Fibroblast of upper back skin (primary cell): ENCODE measurements around the gene HS3ST4.

Source experiments
- DNase-seq: peaks from one replicate; pipeline ENCODE4 v3.0.0-alpha.2; 2013

HS3ST4 gene

GRCh38 chr16:25897702-25898101, 205.9 kb downstream of the HS3ST4 start:
- no peak for DNase-seq

DNA sequence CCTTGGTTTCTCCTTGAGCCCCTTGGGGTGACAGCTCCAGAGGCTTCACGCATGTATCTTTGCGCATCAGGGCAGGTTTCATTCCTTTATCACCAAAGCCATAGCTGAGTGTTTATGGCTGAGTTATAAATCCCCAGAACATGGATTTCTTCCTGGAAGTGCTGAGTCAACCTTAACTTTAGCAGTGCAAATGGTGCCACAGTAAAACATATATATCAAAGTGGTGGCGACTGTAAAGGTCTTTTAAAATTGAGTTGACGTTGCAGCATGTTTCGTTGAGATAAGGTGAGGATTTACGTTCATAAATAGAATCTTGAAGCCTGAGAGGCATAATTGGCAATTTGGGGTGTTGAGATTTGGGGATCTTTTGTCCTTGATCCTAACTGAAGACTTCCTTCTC, 214.1 kb downstream of the HS3ST4 start:
- no peak for DNase-seq

- no peak for DNase-seq
These were observed 219.2 kb downstream of the HS3ST4 start for GRCh38 chr16:25910971-25911370.

DNA sequence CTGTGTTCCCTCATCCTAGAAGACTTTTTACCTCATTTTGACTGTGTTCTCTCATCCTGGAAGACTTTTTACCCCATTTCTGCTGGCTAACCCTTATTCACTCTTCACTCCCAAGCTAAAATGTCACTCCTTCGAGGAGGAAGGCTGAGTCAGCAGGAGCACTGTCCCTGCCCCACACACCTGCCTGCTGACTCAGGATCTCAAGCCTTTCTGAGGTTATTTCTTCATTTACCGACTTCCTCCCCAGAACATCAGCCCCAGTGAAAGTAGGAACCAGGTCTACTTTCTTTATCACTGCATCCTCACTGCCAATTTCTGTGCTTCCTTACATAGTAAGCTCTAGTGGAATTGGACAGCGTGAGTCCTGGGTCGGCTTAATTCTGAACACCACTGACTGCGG, 220.6 kb downstream of the HS3ST4 start:
- no peak for DNase-seq

- no peak for DNase-seq
These were observed 222.7 kb downstream of the HS3ST4 start for GRCh38 chr16:25914357-25914962.

- DNase-seq = no peak
These were observed 224.3 kb downstream of the HS3ST4 start for GRCh38 chr16:25916037-25916436.

DNA sequence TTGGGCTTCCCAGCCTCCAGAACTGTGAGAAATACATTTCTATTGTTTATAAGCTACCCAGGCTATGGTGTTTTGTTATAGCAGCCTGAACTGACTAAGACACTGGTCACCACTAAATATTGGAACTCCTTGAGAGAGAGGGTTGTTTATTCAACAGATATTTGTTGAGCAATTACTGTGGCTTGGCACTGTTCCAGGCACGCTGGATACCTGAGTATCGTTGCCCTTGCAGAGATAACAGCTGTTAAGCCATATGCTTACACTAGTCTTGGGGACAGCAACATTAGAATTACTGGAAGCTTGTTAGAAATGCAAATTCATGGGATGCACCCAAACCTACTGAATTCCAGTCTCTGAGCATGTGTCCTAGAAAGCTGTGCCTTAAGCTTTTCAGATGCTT, 230.7 kb downstream of the HS3ST4 start:
- no peak for DNase-seq

DNA sequence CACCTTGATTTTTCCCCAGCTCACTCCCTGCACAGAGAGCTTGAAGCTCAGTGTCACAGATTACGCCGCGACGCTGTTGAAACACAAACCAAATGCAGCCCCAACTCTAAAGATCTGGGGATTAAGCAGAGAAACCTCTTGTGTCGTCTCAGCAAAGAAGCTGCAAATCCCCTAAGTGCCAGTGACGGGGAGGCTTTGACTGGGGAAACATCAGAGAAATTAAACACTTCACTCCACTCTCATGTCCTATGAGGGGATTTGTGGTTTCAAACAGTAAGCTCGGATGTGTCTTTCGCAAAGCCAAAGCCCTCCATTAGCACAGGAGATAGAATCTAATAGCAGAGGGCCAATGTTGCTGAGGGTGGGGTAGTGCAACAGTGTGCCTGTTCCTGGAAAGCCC, 233.7 kb downstream of the HS3ST4 start:
- no peak for DNase-seq

DNA sequence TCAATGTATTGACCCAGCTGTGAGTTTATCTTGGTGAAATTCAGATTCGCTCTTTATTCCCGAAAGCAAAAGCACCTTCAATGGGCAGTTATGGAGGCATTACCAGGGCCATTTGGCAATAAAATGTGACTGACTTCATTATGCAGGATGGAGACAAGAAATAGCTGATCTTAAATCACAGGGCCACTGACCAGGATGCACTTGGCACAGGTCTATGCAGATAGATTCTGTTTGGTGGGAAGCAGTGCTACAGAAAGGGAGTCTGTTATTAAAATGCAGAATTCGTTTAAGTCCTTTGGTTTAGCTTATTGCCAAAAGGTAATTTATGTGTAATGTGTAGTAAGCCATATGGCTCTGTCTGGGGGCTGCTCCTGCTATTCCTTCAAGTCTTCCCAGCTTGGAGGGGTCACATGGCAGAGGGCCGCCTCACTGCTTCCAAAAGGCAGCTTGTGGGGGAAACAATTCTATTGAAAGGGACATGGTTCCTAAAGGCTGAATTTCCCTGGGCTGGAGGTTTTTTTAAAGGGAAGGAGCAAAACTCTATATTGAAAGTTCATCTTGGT, 239.8 kb downstream of the HS3ST4 start:
- no peak for DNase-seq

DNA sequence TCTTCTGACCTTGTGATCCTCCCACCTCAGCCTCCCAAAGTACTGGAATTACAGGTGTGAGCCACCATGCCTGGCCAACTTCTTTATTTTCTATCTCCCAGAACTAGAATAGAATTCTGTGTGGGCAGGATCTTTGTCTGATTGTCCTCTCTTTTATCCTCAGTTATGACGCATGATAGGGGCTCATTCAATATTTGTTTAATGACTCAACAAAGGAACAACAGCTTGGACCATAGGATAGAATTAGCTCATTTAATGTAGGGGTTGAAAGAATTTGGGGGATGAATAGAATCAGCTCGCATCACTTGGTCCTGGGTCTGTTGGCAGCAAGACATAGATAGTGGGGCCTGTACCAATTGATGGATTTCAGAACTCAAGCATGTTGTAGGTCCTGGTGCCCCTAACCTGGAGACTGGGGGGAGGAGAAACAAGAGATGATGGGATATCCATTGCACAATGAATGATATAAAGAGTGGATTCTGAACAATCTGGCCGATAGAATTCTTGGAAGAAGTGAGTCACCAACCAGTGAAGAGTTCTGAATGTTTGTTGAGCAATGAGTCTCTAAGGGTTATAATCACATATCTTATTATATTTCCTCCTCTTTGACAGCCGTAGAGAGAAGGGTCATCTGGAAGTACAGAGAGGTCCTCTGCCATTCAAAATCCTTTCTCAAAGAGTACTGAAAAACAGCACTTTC, 250.2 kb downstream of the HS3ST4 start:
- DNase-seq = peak; percentile 50

- DNase-seq = no peak
These were observed 259.0 kb downstream of the HS3ST4 start for GRCh38 chr16:25950586-25951281.

DNA sequence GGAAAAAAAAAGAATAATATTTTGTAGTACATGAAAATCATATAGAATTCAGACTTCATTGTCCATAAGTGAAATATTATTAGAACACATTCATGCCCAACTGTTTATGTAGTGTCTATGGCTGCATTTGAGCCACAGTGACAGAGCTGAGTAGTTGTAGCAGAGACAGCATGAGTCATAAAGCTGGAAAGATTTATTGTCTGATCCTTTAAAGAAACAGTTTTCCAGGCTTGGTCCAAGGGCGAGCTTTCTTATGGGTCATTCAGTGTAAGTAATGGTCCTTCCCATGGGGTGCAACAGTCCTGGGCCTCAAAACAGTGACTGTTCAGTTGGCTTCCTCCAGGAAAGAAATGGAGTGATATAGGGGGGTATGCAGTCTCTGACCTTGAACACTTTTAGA, 260.2 kb downstream of the HS3ST4 start:
- no peak for DNase-seq

- no peak for DNase-seq
These were observed 261.2 kb downstream of the HS3ST4 start for GRCh38 chr16:25952983-25953382.

GRCh38 chr16:25957707-25958106, 265.9 kb downstream of the HS3ST4 start:
- no peak for DNase-seq

DNA sequence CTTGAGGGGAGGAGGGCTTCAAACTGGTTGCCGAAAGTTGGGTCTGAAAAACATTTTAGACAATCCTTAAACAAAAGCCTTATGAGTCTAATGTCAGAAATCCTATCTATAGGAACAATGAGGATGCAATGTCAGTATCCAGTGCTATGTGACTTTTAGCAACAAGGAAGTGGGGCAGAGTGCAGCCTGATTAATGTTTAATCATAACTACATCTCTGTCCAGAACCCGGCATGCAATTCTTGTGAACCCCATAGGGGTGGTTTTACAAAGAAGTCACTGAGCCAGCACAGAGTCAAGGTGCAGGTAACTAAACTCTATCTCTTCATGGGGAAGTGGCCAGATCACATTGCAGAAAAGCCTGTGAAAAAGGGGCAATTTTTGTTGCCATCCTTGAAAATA, 267.5 kb downstream of the HS3ST4 start:
- DNase-seq = no peak

DNA sequence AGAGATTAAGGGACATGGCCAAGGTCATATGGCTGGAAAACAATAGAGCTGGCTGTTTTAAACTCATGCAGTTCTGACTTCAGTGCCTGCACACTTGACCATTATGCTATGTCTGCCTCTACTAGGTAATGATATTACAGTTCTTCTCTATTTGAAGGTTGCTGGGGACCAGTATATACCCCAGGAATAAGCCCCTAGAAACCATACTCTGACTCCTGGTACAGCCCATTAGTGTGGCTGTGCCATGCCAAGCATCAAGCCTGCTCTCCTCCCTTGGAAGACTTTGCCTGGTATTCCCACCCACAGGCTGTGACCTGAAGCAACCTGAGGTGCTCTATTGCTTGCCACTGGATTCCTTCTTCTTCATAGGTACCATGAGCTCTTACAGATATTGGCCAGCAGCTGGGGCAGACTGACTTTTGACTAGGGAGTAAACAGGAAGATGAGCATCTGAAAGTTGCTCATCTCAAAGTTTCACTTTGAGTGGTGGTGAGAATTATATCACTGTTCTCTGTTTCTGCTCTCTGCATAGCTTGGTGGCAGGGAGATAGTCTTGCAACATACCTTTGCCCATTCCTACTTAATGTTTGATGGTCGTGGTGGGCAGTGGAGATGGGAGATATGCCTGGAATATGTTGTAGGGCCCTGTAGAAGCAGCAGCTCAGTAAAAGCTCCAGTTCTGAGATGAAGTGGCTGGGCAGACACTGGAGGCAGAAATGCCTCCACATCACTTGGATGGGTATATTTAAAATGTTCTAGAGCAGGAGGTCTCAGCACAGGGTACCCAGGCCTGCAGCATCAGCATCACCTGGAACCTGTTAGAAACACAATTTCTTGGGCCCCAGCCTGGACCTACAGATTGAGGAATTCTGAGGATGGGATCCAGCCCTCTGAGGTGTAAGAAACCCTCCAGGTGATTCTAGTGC, 274.7 kb downstream of the HS3ST4 start:
- no peak for DNase-seq

- no peak for DNase-seq
These were observed 285.4 kb downstream of the HS3ST4 start for GRCh38 chr16:25977121-25977520.

DNA sequence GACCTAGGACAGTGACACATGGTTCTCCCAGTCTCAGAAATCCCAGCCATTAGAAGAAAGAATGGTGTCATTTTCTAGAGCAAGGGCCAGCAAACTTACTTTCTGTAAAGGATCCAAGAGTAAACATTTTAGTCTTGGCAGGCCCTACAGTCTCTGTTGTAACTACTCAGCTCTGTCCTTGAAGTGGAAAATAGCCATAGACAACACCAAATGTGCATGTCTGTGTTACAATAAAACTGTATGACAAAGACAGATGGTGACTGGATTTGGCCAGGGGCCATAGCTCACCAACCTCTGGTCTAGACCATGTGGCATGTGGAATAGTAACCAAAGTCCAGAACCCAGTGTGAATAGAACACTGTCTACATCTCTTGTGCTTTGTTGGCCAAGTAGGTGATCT, 286.5 kb downstream of the HS3ST4 start:
- DNase-seq = no peak

- no peak for DNase-seq
These were observed 296.3 kb downstream of the HS3ST4 start for GRCh38 chr16:25988084-25988483.

DNA sequence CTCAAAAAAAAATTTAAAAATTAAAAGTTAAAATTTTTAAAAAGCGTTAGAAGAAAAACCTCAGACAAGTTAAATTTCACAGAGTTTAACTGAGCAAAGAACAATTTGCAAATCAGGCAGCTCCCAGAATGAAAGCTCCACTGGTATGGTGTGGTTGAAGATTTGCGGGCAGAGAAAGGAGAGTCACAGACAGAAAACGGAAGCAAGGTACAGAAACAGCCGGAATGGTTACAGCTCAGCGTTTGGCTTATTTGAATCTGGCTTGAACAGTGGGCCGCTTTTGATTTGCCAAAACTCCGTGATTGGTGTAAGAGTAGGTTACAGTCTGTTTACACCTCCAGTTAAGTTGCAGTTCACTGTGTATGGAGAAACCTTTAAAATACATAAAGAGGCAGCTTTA, 297.1 kb downstream of the HS3ST4 start:
- no peak for DNase-seq

DNA sequence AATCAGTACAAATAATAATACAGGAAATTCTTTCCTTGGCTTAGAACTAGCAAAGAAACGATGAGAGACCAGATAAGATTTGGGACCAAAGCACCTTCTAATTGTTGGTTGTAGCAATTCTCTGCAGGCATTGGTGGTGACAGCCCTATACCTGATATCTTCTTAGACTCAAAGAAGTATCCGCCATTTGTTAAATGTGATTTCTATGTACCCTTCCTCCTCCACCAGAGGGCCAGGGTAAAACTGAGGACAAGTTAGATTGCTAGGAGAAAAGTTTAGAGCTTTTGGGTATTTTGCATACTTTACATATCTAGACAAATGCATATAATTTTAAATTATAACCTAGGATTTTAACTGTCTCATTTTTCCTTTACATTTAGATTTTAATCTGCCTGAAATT, 304.3 kb downstream of the HS3ST4 start:
- no peak for DNase-seq

GRCh38 chr16:26005336-26005735, 313.6 kb downstream of the HS3ST4 start:
- DNase-seq = no peak

DNA sequence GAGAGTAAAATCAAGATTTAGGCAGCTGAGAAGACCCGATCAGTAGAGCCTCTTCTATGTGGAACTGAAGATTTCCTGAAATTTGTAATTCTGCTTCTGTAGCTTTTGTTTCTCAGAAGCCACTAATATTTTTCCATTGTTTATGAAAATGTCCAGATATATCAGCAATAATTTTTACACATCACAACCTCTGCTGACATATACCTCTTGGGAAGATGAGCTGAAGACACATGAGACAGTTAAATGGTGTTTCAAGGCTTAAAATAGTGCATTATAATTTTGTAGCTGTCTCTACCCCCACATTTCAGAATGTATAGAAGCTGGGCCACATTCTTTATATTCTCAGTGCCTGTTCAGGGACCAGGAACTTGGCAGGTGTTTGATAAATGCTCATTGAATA, 320.6 kb downstream of the HS3ST4 start:
- no peak for DNase-seq
